ENCODE results near the gene KPNA6.
"Not testable (repeated sequence)": the region's sequence is repeated elsewhere in the genome, so short reads cannot be mapped to it uniquely, and the experiment has no call there.

KPNA6 gene

GRCh38 chr1:32100807-32101708 is 6.8 kb upstream of the KPNA6 start:
- no peak for DNase-seq

- DNase-seq, result no peak
Measured at GRCh38 chr1:32104127-32104526, 3.7 kb upstream of the KPNA6 start.

- DNase-seq, result no peak
Measured at GRCh38 chr1:32105338-32105737, 2.5 kb upstream of the KPNA6 start.

DNA sequence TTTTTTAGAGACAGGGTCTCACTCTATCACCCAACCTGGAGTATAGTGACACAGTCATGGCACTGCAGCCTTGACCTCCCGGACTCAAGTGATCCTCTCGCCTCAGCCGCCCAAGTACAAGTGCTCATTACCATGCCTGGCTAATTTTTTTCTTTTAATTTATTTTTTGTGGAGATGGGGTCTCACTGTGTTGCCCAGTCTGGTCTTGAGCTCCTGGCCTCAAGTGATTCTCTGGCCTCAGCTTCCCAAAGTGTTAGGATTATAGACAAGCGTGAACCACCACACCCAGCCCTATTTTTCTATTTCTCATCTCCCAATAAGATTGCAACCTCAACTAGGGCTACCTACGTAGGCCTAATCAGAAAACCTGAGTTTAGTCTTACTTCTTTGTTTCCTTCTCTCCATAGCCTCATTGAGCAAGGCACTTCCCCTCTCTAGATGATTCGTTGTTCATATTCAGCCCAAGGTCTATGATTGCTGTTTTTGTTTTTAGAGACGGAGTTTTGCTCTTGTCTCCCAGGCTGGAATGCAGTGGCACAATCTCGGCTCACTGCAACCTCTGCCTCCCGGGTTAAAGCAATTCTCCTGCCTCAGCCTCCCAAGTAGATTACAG is 1.1 kb upstream of the KPNA6 start:
- no peak for DNase-seq

GRCh38 chr1:32111040-32111623 is 3.3 kb downstream of the KPNA6 start:
- DNase-seq, result no peak

- DNase-seq, result no peak
Measured at GRCh38 chr1:32111789-32112188, 3.9 kb downstream of the KPNA6 start.

DNA sequence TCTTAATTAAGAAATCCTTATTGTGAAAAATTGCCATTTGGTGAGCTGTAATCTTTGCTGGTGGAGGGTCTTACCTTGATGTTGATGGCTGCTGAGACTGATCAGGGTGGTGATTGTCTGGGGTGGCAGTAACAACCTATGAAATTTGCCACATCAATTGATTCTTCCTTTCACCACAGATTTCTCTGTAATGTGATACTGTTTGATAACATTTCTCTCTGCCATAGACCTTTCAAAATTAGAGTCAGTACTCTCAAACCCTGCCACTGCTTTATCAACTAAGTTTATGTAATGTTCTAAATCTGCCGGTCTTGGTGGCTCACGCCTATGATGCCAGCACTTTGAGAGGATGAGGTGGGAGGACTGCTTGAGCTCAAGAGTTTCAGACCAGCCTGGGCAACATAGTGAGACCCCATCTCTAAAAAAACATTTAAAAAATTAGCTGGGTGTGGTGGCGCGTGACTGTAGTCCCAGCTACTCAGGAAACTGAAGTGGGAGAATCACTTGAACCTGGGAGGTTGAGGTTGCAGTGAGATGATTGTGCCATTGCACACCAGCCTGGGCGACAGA is 5.0 kb downstream of the KPNA6 start:
- DNase-seq, result no peak

DNA sequence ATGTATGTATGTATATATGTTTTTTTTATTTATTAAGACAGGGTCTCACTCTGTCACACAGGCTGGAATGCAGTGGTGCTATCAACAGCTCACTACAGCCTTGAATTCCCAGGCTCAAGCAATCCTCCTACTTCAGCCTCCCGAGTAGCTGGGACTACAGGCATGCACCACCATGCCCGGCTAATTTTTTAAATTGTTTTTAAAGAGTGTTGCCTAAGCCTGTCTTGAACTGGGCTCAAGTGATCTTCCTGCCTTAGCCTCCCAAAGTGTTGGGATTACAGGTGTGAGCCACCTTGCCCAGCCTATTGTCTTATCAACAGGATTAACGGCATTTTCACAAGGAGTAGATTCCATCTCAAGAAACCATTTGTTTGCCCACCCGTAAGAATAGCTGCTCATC is 5.6 kb downstream of the KPNA6 start:
- DNase-seq, result not testable (repeated sequence)

GRCh38 chr1:32114420-32114819 is 6.6 kb downstream of the KPNA6 start:
- DNase-seq, result no peak

GRCh38 chr1:32115496-32115895 is 7.6 kb downstream of the KPNA6 start:
- DNase-seq, result no peak

DNA sequence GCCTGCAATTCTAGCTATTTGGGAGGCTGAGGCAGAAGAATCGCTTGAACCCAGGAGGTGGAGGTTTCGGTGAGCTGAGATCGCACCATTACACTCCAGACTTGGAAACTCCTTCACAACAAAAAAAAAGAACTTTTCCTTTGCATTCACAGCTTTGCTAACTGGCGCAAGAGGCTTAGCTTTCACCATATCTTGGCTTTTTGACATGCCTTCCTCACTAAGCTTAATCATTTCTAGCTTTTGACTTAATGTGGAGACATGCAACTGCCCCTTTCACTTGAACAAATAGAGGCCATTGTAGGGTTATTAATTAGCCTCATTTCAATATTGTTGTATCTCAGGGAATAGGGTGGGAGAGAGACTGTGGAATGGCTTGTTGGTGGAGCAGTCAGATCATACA is 8.7 kb downstream of the KPNA6 start:
- no peak for DNase-seq

- DNase-seq, result no peak
Measured at GRCh38 chr1:32122151-32122550, 14.3 kb downstream of the KPNA6 start.

DNA sequence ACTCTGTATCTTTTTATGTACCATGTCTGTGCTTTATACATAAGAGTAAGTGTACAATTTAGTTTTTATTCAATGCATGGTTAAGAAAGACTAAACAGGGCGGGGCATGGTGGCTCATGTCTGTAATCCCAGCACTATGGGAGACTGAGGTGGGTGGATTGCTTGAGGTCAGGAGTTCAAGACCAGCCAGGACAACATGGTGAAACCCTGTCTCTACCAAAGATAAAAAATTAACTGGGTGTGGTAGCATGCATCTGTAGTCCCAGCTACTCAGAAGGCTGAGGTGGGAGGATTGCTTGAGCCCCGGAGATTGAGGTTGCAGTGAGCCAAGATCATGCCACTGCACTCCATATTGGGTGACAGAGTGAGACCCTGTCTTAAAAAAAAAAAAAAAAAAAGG is 15.5 kb downstream of the KPNA6 start:
- not testable (repeated sequence) for DNase-seq

- DNase-seq, result peak; percentile 43
Measured at GRCh38 chr1:32125313-32125712, 17.5 kb downstream of the KPNA6 start.

GRCh38 chr1:32126770-32127169 is 18.9 kb downstream of the KPNA6 start:
- DNase-seq, result no peak

DNA sequence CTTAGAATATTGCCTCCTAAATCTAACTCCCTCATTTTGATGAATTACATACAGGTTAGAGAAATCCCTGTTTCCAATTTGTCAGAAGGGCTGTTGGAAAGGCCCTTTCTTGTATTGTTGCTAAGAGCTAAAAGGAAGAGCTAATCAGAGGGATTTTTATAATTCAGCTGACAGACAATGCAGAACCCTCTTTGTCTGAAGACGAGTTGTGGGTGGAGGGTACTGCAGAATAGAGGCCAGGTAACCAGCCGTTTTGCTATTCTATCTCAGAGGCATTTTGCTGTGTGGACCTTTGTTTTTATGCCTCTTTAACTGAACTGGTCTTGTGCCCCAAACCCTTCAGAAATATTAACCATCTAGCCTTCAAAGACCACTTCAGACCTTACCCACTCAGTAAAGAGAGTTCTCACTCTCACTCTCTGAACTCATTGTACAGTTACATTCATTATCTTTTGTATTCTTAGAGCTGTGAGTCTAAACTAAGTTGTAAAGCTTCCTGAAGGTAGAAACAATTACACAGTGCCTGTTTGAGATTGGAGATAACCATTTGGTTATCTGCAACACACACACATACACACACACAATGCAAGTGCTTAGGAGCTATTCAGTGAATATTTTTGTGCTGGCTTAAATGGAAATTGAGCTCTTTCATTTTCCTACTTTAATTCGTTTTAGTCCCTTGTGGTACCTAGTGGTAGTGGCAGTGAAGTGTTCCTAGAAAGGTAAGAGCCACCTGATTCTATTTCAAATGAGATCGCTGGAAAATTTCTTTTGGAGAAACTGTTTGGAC is 19.7 kb downstream of the KPNA6 start:
- no peak for DNase-seq

DNA sequence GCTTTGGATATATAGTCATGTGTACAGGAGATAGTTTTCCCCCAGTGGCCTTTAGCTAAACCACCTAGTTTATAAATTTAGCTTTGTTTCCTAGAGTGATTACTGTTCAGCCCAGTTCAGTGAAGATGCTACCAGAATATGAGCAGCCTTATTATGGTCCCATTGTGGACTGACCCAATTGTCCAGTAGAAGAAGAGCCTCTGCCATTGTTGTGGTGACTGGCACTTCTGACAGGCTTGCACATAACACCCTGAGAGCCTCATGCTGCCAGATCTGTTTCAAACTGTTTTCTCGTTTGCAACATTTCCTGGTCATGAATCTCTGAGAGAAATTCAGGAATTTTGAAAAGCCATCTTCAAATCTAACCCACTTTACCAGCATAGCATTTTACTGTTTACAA is 20.6 kb downstream of the KPNA6 start:
- DNase-seq, result no peak

DNA sequence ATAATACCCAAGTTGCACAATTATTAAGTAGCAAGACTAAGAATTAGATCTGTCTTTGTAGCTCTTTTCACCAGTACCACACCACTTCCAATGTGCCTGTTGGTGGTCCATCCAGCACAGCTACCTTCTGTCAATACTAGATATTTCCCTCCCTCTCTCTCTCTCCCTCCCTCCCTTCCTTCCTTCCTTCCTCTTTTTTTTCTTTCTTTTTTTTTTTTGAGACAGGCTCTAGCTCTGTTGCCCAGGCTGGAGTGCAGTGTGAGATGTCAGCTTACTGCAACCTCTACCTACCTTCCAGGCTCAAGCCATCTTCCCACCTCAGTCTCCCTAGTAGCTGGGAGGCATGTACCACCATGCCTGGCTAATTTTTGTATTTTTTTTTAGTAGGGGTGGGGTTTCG is 21.1 kb downstream of the KPNA6 start:
- DNase-seq, result no peak

- DNase-seq, result not testable (repeated sequence)
Measured at GRCh38 chr1:32133950-32134280, 26.1 kb downstream of the KPNA6 start.

DNA sequence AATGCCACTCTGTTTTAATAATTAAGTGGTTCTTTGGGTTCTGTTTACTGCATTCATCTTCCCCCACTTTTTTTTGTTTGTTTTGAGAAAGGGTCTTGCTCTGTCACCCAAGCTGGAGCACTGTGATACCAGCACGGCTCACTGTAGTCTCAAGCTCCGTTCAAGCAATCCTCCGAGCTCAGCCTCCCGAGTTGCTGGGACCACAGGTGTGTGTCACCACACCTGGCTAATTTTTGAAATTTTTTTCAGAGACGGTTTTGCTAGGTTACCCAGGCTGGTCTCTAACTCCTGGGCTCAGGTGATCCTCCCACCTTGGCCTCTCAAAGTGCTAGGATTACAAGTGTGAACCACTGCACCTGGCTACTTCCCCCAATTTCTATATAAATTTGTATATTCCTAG is 29.3 kb downstream of the KPNA6 start:
- no peak for DNase-seq

DNA sequence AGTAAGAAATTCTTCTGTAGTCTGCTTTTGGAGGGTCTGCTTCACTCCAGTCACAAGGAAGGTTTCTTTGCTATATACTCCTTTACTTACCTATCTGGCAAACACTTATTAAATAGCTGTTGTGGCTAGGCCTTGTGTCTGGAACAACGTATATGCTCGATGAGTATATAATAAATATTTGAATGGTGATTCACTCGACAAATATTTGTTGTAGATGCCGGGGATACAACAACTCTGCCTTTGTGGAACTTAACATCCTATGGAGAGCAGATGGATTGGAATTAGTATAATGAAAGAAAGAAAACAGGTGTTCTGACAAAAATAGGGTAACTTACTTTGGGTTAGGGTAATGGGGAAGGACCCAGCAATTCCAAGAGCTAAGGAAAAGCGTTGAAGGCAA is 31.1 kb downstream of the KPNA6 start:
- no peak for DNase-seq

DNA sequence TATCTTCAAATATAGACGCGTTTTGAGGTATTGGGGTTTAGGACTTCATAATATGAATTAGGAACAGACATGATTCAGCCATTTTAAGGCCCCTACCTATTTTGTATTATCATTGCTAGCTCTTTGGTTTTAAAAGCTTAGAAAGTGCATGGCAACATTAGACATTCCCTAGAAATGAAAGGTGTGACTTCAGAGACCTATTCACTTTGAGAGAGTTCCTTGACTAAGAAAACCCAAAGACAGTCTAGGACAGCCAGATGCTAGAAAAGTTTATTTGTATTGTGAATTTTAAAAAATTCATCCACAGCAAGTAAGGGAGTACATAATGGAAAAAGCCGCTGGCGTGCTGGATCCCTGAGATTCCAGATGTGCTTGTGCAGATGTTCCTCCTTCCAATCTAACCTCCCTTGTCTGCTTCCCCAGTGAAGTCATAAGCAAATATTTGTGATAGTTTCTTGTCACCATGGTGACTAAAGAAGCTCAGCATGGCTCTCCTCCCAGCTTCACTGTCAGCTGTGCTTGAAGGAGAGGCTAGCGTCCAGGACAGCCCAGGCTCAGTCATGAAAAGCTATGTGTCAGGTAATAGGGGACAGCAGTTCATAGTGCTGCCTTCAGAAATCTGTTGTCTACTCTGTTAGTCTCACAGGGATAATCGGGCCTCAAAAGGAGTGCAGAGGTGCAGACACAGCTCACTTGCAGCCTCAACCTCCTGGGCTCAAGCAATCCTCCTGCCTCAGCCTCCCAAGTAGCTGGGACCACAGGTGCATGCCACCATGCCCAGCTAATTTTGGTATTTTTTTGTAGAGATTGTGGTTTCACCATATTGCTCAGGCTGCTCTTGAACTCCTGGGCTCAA is 34.8 kb downstream of the KPNA6 start:
- DNase-seq, result no peak
